Measurements from ENCODE around the gene PLCB3.
A peak's percentile ranks its signal among the peaks of the same experiment; 100 is the strongest.
"Not testable (repeated sequence)": the region's sequence is repeated elsewhere in the genome, so short reads cannot be mapped to it uniquely, and the experiment has no call there.

The PLCB3 gene

DNA sequence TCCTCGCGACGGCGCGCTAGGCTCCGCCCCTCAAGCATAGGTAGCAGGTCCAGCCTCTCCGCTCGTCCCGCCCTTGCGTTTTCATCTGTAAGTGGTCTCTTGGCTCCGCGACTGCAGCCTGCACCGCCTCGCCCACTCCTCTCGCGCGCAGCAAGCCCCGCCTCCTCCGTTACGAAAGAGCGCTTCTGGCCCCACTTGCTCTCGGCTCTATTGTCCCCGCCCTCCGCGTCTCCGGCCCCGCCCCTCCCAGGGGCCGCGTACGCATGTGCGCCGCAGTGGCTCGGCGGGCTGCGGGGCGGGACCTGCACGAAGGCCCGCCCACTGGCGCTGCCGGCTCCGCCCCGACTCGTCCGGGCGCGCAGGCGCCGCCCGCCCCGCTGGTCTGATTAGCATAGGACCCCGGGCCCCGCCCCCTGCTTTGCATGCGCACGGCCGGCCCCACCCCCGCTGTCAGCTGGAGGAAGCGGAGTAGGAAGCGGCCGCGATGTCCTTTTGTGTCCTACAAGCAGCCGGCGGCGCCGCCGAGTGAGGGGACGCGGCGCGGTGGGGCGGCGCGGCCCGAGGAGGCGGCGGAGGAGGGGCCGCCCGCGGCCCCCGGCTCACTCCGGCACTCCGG is 53.9 kb downstream of the PLCB3 start, which contains the start of gene ESRRA:
ESRRA (plus strand) TSS at position 450 of the 616 bp plus-strand sequence. CDS start 1,656 bp downstream, outside the sequence.
- peak; percentile 98 for DNase-seq (ENCODE audit: low read depth)

DNA sequence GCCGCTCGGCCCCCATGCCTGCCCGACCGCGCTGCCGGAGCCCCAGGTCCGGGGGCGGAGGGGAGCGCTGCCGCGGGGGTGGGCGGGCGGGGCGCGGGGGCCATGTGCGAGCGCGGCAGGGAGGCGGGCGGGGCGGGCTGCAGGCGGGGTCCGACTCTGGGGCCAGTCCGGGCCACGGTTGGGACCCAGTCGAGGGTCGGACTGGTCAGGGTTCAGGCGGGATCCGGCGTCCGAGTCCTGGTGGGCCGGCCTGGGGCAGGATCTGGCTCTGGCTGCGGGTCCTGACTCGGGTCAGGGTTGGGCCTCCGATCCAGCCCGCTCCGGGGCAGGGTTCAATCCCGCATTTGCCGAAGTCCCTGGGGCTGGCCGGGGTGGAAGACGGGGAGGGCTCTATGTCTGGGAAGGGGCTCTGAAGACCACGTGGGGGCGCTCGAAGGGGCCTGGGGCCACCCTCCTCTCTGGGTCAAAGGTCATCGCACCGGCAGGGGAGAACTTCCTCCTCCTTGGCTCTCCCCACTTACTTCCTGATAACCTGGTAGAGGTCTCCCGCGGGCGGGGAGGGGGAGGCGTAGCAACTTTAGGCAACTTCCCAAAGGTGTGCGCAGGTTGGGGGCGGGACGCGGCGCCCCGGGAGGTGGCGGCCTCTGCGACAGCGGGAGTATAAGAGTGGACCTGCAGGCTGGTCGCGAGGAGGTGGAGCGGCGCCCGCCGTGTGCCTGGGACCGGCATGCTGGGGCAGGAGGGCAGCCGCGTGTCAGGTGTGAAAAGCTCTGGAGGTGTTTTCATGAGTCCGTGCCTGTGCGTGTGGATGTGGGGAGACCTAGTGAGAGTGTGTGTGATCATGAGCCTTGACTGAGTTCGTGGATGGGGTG is 54.6 kb downstream of the PLCB3 start:
- DNase-seq (ENCODE audit: low read depth), result peak; percentile 56

DNA sequence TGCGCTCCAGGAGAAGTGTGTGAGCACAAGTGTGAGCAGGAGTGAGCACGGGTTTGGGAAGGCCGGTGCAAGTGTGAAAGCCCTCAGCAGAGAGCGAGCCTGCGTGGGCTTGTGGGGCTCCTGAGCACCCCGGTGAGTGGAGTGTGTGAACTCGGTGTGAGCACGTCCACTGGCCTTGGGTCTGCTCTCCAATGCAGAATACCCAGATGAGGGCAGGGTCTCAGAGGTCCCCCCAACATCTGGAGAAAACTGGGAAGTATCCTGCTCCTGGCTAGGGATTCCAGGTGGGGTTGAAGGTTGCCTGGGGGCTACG is 55.2 kb downstream of the PLCB3 start:
- DNase-seq (ENCODE audit: low read depth), result no peak

DNA sequence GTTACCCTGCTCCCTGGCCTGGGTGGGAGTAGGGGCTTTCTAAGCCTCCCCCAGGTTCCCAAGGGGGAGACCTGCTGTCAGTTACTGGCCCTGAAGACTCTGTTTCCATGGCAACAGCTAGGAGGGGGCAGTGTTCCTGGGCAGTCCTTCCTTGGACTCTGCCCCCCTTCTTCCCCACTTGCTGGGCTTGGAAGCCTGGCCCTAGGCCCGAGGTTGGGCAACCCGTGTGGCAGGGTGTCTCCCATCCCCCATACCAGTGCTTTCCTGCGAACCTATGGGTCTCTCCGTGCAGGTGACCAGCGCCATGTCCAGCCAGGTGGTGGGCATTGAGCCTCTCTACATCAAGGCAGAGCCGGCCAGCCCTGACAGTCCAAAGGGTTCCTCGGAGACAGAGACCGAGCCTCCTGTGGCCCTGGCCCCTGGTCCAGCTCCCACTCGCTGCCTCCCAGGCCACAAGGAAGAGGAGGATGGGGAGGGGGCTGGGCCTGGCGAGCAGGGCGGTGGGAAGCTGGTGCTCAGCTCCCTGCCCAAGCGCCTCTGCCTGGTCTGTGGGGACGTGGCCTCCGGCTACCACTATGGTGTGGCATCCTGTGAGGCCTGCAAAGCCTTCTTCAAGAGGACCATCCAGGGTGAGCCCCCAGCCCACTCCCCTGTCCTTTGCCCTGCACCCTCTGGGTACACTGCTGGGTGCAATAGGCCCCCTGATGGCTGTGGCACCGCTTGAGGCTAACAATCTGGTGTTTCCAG is 55.7 kb downstream of the PLCB3 start:
- DNase-seq (ENCODE audit: low read depth), result peak; percentile 45

DNA sequence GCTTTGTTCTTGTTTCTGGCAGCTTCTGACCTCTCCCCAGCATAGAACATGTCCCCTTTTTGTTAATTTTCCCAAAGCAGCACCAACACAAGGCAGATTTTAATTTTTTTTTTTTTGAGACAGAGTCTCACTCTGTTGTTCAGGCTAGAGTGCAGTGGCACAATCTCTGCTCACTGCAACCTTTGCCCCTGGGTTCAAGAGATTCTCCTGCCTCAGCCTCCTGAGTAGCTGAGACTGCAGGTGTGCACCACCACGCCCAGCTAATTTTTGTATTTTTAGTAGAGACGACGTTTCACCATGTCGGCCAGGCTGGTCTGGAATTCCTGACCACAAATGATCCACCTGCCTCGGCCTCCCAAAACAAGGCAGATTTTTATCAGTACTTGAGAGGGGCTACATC is 56.5 kb downstream of the PLCB3 start:
- DNase-seq (ENCODE audit: low read depth), result not testable (repeated sequence)

DNA sequence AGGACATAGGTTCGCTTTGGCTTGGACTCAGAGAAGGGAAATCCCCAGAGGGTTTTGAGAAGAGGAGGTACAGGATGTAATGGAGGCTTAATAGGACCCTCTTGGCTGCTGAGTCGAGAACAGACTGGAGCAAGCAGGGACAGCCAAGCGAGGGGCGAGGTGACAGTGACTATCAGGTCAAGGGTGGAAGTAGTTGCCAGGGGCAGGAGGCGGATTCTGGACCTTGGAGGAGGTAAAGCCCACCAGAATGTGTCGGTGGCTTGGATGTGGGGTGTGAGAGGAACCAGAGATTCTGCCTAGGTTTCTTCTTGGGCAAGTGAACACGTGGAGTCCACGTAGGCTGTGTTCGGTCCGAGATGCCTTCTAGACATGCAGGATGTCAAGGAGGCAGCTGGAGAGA is 61.6 kb downstream of the PLCB3 start:
- DNase-seq (ENCODE audit: low read depth), result no peak

DNA sequence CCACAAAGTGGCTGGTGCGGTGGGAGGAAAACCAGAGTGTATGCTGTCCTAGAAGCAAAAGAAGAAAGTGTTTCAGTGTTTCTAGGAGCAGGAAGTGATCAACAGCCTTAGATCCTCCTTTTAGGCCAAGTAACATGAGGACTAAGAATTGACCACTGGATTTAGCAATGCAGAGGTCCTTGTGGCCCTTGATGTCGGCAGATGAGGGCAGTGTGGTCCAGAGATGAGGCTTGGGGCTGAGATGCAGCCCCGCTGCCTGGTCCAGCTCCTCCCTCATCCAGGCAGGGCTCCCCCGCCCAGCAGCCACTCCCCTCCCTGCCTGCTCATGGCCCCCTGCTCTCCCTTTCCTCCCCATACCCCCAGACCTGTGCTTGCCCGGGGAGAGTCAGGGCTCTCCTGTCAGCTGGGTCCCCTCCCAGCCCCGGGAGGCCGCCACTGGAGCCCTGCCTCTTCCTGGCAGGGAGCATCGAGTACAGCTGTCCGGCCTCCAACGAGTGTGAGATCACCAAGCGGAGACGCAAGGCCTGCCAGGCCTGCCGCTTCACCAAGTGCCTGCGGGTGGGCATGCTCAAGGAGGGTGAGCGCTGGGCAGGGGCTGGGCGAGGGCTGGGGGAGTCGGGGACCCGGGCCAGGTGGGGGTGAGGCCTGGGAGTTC is 62.3 kb downstream of the PLCB3 start:
- DNase-seq (ENCODE audit: low read depth), result no peak

DNA sequence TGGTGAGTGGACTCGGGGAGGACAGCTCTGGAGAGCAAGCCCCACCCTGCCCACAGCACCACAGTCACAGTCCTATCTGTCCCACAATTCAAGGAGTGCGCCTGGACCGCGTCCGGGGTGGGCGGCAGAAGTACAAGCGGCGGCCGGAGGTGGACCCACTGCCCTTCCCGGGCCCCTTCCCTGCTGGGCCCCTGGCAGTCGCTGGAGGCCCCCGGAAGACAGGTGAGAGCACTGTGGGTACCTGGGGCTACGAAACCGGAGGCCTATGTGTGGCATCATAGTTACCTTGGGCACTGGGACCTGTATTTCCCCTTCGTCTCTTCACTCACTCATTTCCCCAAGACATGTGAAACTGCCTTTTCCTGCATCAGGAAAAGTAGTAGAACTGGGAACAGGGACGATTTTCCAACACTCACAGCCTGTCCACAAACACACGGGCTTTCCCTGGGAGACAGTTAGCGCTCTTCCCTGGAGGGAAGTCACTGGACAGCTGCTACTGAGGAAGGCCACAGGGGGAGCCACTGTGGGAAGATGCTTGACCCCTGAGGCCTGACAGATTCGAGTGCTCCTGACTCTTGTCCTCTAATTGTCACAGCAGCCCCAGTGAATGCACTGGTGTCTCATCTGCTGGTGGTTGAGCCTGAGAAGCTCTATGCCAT is 62.9 kb downstream of the PLCB3 start:
- DNase-seq (ENCODE audit: low read depth), result peak; percentile 39

DNA sequence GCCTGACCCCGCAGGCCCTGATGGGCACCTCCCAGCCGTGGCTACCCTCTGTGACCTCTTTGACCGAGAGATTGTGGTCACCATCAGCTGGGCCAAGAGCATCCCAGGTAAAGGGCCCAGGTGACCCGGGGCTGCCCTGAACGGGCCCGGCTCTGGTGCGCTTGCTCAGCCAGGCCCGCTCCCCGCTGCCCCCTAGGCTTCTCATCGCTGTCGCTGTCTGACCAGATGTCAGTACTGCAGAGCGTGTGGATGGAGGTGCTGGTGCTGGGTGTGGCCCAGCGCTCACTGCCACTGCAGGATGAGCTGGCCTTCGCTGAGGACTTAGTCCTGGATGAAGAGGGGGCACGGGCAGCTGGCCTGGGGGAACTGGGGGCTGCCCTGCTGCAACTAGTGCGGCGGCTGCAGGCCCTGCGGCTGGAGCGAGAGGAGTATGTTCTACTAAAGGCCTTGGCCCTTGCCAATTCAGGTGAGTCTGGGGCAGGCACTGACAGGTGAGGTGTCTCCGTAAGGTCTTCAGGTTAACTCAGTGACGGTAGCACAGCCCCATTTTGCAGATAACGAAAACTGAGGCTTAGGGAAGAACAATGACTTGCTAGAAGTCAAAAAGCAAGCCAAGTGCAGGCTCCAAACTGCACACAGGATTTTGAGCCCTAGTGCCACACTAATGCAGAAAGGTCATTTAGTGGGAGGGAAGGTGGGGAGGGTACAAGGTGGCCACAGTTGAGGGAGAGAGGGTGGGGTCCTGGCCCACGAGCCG is 63.7 kb downstream of the PLCB3 start:
- DNase-seq (ENCODE audit: low read depth), result no peak

DNA sequence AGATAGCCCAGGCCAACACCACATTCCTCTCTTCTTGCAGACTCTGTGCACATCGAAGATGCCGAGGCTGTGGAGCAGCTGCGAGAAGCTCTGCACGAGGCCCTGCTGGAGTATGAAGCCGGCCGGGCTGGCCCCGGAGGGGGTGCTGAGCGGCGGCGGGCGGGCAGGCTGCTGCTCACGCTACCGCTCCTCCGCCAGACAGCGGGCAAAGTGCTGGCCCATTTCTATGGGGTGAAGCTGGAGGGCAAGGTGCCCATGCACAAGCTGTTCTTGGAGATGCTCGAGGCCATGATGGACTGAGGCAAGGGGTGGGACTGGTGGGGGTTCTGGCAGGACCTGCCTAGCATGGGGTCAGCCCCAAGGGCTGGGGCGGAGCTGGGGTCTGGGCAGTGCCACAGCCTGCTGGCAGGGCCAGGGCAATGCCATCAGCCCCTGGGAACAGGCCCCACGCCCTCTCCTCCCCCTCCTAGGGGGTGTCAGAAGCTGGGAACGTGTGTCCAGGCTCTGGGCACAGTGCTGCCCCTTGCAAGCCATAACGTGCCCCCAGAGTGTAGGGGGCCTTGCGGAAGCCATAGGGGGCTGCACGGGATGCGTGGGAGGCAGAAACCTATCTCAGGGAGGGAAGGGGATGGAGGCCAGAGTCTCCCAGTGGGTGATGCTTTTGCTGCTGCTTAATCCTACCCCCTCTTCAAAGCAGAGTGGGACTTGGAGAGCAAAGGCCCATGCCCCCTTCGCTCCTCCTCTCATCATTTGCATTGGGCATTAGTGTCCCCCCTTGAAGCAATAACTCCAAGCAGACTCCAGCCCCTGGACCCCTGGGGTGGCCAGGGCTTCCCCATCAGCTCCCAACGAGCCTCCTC is 64.6 kb downstream of the PLCB3 start:
- DNase-seq (ENCODE audit: low read depth), result not testable (repeated sequence)

DNA sequence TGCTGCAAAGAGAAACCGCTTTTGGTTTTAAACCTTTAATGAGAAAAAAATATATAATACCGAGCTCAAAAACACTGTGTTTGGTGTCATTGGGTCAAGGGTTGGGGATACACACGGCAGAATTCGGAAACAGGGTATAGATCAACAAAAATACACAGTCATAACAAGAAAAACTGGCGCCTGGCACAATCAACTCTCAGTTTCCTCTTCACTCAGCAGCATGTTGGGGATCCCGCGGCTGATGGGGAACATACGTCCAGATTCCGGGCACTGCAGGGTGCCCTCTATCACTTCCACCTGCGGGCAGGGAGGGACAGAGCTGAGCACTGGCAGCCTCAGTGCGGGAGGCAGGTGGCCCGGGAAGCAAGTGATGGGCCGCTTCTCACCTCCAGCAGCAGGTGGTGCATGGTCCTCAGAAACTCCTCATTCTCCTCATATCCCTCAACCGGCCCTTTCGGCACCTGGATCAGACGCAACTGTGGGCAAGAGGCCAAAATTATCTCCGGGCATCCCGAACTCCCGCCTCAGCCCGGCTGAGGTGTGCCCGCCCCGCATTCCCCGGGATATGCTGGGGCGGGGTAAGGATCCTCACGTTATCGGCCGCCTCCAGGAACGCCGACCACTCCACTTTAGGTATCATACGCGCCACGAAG is 65.5 kb downstream of the PLCB3 start:
- peak; percentile 61 for DNase-seq (ENCODE audit: low read depth)

DNA sequence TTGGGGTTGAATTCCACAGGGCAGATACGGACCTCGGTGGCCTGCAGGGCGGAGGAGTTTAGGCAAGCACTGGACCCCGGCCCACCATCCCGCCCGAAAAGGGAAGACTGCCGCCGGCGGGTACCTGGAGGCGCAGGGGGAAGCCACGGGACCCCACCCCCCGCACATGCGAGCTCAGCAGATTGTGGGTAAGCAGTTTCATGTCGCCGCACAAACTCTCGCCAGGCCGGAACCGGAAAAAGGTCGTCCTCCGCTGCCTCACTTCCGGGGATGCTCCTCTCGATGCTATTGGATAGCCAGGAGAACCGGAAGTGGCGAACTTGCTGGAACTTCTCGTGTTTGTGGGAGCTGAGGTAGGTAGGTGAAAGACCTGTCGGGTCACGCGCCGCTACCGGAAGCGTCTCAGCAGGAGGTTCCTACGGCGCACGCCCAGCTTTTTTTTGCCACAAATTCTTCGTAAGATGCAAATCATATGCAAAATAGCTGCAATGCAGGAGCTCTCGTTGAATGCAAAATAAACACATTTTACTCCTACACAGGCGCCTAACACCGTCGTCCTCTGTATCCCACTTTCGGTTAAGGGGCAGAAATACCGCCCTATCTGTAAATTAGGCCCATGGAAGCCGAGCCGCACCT is 66.1 kb downstream of the PLCB3 start, which contains the start of gene TRMT112:
TRMT112 (minus strand) TSS at position 235 of the 636 bp plus-strand sequence; CDS start at position 202, 33 bp downstream.
- DNase-seq (ENCODE audit: low read depth), result peak; percentile 98

DNA sequence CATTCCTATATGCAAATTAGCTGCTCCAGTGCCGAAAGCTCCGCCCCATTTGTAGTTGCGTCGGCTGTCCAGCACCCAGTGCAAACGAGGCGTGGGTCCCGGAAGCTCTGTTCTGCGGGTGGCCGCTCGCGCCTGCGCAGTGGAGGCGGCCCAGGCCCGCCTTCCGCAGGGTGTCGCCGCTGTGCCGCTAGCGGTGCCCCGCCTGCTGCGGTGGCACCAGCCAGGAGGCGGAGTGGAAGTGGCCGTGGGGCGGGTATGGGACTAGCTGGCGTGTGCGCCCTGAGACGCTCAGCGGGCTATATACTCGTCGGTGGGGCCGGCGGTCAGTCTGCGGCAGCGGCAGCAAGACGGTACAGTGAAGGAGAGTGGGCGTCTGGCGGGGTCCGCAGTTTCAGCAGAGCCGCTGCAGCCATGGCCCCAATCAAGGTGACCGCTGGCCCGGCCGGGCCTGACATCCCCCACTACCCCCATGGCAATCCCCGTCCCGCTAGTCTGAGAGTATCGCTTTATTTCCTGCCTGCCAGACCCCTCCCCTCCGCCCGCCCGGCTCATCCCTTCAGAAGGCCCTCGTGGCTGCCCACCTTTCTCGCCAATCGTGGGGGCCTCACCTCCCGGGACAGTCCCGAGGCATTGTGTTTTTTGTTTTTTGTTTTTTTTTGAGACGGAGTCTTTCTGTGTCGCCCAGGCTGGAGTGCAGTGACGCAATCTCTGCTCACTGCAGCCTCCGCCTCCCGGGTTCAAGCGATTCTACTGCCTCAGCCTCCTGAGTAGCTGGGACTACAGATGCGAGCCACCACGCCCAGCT is 66.8 kb downstream of the PLCB3 start, which contains the start of gene PRDX5:
PRDX5 (plus strand) TSS at position 161 of the 805 bp plus-strand sequence; CDS start at position 256, 95 bp downstream.
- DNase-seq (ENCODE audit: low read depth), result peak; percentile 96
